IPS-18c (cell line): ENCODE results near the gene PTPRN2.
A peak's percentile ranks its signal among the peaks of the same experiment; 100 is the strongest.

ENCODE experiments used
- H3K4me3 ChIP-seq: 2 replicates; pipeline ENCODE4 v1.7.0; 2013; ENCODE audit warnings: low read depth, mild to moderate bottlenecking, low read length, moderate library complexity; ENCODE audit not compliant: insufficient read depth
- H3K9me3 ChIP-seq: one replicate; pipeline ENCODE4 v1.6.1; 2013; ENCODE audit warnings: mild to moderate bottlenecking, low read length, moderate library complexity; ENCODE audit not compliant: control insufficient read depth, insufficient read depth

Gene PTPRN2

DNA sequence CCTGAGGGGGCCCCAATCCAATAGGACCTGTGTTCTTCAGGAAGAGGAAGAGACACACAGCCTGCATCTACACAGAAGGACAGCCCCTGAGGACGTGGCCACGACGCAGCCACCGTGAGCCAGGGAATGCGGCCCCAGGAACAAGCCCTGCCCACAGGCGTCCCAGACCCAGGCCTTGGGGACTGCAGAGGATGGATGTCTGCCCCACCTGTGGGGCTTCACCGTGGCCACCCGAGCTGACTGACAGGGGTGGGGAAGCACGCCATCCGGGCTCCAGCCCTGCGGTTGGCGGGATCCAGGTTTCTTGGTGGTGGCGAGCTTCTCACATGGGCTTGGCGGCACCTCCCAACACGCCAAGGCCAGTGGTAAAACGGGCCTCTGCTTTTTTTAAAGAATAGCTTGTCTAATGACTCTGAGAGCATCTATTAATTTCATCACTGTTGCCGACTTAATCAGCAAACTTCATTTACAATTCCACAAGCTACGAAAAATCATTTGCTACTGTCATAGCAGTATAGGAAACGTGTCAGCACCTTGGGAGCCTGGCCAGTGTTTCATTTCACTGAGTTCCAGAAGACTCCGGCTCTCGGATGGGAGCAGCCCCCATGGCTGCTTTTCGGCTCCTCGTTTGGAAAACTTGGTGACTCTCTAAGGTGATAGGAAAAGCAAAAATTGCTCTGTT, 584.0 kb downstream of the PTPRN2 start:
- no peak overlapping the region for H3K4me3 ChIP-seq
- peaks cover 54% of the 10 kb centered on the region for H3K9me3 ChIP-seq

DNA sequence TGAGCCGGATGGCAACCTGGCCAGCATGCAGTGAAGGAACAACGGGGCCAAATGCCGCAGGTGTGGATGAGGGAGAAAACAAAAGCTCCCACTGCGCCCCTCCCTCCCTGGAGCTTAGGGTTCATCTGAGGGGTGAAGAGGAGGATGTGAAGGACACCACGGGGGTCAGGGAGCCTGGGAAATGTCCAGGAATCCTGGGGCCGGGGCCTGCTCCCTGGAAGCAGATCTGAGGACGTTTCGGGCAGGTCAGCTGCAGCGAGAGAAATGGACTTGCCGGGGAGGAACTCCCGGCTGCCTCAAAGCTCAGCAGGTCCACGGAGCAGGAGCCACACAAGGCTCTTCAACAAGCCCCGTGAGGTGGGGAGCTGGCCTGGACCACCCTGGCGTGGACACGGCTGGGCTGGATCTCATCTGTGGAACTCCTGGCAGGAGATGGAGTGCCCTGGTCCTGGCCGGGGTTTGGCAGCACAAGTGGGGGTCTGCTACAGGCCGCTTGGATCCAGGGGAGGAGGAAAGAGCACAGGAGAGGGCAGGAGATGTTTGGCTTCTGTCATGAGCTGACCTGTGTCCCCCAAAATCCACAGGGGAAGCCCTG, 585.0 kb downstream of the PTPRN2 start:
- 0 out of 2 replicates have a peak overlapping the region, but pooled peaks have one; percentile 9 for H3K4me3 ChIP-seq
- peaks cover 49% of the 10 kb centered on the region for H3K9me3 ChIP-seq

DNA sequence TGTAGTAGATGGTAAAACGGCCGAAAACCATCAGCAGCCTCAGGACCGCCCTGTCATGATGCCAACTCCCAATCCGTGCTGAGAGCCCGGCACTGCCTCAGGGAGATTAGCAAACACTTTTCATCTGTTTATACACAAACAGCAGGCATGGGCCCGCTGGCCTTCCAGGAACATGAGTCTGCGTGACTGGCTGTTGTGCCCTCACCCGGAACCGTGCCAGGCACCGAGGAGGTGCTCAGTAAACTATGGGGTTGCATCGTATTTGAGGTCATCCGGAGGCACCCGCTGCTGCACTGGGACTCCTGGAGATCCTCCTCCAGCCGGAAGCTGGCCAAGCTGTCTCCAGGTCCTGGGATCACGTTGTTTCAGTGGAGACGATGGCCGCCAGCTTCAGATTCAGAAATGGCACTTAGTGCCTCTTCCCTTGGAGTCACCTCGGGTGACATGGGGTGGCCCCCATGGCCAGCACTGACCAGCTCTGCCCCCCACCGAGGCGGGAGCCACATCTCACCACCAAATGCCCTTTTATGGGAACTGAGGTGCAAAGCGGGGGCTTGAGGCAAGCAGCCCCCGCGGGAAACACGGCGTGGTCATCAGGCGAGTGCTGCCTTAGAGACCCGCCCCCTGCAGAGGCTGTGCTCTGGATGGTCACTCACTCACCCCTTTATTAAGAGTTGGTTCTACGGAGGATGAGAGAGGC, 585.9 kb downstream of the PTPRN2 start:
- Histone ChIP-seq H3K9me3 (peaks cover 49% of the 10 kb centered on the region), H3K4me3 (no peak overlapping the region)

DNA sequence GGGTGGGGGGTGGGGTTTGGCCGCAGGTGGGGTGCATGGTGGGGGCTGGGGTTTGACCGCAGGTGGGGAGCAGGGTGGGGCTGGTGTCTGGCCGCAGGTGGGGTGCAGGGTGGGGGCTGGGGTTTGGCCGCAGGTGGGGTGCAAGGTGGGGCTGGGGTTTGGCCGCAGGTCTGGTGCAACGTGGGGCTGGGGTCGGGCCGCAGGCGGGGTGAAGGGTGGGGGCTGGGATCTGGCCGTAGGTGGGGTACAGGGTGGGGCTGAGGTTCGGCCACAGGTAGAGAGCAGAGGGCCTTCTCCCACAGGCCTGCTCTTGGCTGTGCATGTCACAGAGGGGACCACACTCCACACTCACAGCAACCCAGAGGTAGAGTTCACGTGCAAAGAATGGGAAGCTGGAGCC, 586.6 kb downstream of the PTPRN2 start:
- Histone ChIP-seq H3K9me3 (peaks cover 49% of the 10 kb centered on the region), H3K4me3 (no peak overlapping the region)

DNA sequence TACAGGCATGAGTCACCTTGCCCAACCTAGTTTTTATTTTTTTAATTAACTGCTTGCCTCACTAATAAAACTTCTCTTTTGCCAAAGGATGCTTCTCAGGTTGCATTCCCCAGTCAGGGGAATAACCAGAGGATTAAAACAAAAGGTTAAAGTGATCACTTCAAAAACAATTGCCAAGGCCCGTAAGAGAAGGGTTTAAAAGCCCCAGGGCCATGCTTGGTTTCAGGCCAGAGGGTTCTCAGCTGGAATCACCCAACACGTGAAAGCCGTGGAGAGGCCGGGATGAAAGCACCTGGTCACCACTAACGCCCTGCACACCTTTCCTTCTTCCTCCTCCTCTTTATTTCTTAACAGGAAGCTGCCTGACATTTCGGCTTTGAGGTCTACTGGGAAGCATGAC, 587.5 kb downstream of the PTPRN2 start:
- H3K4me3 ChIP-seq = no peak overlapping the region
- H3K9me3 ChIP-seq = peaks cover 49% of the 10 kb centered on the region

DNA sequence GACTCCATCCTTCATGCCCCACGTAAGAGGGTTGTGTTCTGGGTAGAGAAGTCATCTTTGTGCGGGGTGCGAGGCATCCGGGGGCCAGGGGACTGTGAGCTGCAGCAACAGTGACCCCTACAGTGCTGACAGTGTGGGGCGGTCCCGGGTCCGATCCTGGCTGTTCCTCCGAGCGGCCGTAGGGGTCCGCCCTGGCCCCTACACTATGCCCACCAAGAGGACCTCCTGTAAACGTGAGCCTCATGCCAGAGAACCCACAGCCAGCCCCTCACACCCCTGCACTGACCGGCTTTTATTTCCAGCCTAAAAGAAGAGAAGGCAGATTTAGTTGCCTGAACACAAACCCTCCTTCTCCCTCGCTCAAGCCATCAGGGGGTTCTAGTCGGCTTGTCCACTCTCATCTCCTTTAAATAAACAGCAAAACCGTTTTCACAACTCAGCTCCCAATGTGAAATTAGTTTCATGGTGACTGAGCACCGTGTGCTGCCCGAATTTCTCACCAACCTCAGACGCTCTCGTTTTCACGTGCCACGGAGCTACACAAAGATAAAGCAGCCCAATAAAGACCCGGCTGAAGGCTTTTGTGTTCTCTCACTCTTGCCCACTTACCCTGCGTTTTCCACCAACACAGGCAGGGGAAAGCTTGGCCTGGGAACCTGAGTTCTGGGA, 588.6 kb downstream of the PTPRN2 start:
- H3K9me3 ChIP-seq = peaks cover 47% of the 10 kb centered on the region
- H3K4me3 ChIP-seq = no peak overlapping the region

DNA sequence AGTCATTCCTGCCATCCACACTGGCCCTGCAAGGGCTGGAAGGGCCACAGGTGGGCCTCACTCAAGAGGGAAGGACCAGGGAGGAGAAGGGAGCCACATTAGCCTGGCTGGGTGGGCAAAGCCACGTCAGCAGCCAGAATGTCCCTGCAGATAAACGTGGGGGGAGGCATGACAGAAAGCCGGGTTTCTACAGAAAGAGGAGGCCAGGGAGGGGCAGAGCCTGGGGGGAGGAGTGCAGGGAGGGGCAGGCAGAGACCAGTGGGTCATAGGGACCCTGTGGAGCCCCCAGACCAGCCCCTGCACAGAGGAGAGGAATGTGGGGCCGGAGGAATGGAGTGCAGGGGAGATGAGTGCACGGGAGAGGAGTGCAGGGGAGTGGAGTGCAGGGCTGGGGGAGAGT, 590.2 kb downstream of the PTPRN2 start:
- Histone ChIP-seq H3K4me3 (no peak overlapping the region), H3K9me3 (peaks cover 44% of the 10 kb centered on the region)

DNA sequence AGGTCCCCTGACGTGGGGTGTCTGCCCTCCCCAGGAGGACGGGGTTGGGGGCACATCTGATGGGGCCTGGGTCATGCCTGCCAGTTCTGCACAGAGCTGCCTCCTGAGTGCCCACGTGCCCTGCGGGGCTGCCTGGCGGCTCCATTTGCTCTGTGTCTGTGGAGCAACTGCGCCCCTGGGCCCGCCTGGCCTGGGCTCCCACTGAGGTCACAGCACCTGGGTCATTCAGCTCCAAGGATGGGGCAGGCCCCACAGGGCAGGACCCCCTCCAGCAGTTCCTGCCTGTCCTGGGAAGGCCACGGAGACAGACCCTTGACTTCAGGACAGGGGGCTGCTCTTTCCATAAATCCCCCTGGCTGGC, 590.6 kb downstream of the PTPRN2 start:
- Histone ChIP-seq H3K9me3 (peaks cover 48% of the 10 kb centered on the region), H3K4me3 (no peak overlapping the region)

DNA sequence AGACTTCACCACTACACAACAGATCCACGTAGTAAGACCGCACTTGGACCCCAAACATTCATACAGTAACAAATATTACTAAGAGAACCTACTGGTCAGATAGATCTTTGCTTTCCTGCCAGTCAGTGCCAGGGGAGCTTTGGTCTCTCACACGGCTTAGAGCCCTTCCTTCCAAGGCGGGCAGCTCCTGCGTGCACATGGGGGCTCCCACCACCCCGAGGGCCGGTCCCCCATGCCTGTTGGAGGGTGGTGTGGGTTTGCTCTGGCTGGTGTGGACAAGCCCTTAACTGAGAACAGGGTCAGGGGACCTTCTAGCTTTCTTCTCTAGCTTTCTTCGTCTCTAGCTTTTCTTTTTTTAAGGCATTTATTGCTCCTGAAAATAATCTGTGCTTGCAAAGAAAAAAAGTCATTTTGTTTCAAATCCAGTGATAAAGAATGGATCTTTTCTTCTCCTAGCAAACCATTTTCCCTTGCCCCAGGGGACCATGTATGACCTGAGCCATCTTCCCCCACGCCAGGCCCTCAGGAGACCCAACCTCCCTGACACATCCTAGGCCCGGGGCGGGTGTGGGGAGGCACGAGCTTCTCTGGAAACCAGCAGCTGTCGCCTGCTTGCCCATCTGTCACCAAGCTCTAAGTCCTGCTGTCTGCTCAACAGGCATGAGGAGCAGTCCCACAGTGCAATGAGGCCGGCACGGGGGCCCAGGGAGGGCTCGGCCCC, 591.1 kb downstream of the PTPRN2 start:
- Histone ChIP-seq H3K4me3 (no peak overlapping the region), H3K9me3 (peaks cover 46% of the 10 kb centered on the region)

DNA sequence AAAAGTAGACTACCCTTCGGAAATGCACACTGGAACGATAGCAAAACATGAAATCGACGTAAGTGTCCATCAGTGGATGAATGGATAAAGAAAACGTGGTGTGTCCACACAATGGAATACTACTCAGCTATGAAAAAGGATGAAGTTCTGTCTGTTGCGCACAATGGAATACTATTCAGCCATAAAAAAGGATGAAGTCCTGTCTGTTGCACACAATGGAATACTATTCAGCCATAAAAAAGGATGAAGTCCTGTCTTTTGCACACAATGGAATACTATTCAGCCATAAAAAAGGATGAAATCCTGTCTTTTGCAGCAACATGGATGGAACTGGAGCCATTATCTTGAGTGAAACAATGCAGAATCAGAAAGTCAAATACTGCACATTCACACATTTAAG, 591.8 kb downstream of the PTPRN2 start:
- no peak overlapping the region for H3K4me3 ChIP-seq
- H3K9me3 ChIP-seq = peaks cover 50% of the 10 kb centered on the region

DNA sequence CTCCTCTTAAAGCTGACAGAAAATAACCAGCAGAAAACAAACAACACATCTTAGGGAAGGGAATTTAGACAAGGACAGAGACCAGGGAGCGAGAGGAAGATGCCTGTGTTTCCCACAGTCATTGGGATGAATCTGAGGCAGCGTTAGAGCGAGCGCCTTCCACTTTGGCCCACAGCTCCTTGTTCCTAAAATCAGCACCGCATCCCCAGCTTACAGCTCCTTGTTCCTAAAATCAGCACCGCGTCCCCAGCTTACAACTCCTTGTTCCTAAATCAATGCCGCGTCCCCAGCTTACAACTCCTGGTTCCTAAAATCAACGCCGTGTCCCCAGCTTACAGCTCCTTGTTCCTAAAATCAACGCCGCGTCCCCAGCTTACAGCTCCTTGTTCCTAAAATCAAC, 593.3 kb downstream of the PTPRN2 start:
- no peak overlapping the region for H3K4me3 ChIP-seq
- H3K9me3 ChIP-seq = peaks cover 49% of the 10 kb centered on the region

DNA sequence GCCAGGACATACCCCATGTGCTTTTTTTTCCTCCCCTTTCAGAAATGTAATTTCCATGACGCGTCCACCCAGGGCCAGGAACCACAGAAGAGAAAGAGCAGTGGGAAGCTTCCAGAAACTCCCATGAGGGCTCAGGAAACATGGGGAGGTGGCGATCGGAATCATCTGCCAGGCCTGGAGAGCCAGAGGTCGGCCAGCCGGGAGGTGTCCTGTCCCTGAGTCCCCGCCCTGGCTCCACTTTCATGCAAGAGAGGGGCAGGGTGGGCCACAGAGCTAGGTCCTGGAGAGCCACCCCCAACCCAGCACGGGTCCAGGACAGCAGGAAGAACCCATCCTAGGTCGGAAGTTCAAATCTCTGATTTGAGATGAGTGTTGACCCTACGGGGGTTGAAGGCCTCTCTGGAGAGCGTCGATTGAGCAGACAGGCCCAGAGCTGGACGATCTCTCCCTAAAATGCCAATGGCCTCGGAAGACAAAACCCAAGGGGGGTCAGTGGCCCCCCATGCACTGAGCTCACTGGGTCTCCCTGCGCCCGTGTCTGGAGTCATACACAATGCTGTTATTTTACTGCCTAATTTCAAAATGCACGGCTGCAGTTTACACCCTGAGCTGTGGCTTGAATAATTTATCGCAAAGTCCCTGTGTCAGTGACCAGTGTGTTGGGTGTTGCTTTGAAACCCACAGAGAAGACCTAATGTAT, 594.1 kb downstream of the PTPRN2 start:
- peaks cover 46% of the 10 kb centered on the region for H3K9me3 ChIP-seq
- H3K4me3 ChIP-seq = no peak overlapping the region; the same call in 1 of the 2 replicates

DNA sequence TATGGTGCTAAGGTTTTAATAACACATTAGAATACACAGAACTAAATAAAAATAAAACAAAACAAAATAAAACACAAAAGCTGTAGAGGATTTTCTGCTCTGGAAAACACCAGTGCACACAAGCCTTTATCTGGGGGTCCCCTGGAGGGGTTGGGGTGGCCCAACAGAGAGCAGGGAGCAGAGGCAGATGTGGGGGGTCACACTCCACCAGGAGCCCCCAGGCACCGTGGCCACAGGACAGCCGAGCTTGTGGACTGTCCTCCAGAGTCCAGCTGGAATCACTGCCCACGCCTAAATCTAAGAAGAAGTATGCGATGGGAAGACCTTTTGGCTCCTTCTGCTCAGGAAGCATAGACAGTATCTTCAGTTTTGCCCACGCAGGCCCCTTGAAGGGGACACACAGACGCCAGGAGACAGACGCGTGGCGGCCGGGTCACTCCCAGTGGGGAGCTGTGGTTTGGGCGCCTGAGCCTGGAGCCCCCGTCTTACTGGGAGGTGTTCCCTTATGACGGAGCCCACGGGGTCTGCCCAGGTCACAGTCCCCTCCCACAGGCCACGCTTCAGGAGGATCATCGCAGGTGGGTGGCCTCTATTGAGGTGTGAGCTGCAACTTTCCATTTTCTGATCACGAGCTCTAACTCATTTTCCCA, 595.0 kb downstream of the PTPRN2 start:
- no peak overlapping the region for H3K4me3 ChIP-seq
- H3K9me3 ChIP-seq = peaks cover 51% of the 10 kb centered on the region

DNA sequence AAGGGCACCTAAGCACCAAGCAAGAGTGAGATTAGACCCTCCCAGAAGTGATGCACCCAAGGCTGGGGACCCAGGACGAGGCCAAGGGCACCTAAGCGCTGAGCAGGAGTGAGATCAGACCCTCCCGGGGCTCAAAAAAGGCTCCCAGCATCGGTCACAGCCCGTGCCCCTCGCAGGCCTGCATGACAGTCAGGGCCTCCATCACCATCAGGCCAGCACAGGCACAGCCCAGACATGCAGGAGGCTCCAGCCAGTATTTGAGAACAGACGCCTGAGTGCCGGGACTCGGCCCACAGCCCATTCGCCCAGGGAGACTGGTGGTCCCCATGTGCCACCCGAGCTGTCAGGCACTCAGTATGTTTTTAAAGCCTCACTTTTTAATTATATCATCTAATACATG, 595.9 kb downstream of the PTPRN2 start:
- no peak overlapping the region for H3K4me3 ChIP-seq
- H3K9me3 ChIP-seq = peaks cover 49% of the 10 kb centered on the region

DNA sequence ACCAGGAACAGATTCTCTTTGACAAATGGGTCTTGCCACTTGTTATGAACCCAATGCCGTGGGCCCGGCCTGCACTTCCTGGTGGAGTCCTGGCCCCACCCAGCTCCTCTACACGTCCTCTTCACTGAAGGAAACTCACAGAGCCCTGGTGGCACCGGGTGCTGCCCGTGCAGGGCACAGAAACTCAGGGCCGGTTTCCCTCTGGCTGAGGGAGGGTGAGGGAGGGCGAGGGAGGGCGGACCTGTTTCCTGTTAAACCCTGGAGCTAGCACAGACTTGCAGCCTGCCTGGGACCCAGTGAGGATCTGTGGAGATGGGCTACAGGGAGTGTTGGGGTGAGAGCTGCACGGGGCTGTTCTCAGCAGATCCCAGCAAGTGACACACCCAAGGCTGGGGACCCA, 596.3 kb downstream of the PTPRN2 start:
- Histone ChIP-seq H3K4me3 (no peak overlapping the region), H3K9me3 (peaks cover 48% of the 10 kb centered on the region)

DNA sequence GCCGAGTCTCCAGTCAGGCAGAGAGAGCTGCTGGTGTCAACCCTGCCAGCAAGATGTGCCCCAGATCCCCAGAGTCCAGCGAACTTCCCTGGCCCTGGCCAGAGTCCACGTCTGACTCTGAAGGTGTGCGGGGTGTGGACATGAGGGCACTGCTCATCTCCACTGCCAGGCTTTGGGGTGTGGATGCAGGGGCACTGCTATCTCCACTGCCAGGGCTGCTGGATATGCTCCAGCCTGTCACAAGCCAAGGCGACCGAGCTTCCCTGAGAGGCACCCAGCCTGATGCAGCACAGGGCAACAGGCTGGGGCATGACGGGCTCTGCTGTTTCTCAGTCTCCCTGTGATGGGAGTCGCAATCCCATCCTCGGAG, 596.8 kb downstream of the PTPRN2 start:
- Histone ChIP-seq H3K4me3 (peak overlapping the region; percentile 20; the same call in 1 of the 2 replicates), H3K9me3 (peaks cover 51% of the 10 kb centered on the region)
